ENCODE data around the gene FLNB. TPM values are rescaled to one million over a fixed set of nuclear protein-coding genes. Genes with fewer than 3 reads are reported as not detected.

Gene FLNB
- total RNA-seq, 1 experiment from 2014 or later = 315 TPM

DNA sequence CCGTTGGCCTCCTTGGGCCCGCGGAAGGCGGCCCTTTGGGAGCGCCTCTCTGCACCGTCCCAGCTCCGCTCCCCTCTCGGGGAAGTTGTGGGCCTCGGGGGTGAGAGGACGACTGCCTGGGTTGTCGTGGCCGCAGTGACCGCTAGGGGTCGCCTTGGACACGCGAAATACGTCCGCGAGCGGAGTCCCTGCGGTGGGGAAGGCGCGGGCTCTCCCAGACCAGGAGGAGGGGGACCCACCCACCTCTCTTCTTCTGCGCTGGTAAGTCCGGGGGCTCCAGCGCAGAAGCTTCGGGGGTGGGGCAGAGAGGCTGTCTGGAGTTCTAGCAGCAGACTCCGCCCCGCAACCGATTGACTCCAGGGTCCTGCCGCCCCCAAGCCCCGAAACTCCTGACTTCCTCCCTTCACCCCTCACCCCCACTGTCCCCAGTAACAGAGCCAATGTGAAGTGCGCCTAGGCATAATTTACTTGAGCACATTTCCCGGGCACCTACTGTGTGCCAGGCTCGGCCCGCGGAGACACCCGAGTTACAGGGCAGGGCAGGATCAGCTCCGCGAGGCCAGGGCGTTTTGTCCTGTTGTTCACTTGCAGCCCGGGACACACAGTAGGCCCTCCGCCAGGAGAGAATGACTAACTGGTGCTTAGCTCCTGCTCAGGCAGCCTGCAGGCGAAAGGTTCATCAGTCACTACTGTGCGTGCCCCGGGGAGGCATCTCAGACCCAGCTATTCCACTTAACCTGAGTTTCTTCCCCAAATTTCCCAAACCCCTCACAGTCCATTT is 169.7 kb downstream of the FLNB start:
- peak in 1 of 2 experiments; percentile 53 for DNase-seq
- TF ChIP-seq, protein P1, sequence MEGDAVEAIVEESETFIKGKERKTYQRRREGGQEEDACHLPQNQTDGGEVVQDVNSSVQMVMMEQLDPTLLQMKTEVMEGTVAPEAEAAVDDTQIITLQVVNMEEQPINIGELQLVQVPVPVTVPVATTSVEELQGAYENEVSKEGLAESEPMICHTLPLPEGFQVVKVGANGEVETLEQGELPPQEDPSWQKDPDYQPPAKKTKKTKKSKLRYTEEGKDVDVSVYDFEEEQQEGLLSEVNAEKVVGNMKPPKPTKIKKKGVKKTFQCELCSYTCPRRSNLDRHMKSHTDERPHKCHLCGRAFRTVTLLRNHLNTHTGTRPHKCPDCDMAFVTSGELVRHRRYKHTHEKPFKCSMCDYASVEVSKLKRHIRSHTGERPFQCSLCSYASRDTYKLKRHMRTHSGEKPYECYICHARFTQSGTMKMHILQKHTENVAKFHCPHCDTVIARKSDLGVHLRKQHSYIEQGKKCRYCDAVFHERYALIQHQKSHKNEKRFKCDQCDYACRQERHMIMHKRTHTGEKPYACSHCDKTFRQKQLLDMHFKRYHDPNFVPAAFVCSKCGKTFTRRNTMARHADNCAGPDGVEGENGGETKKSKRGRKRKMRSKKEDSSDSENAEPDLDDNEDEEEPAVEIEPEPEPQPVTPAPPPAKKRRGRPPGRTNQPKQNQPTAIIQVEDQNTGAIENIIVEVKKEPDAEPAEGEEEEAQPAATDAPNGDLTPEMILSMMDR (IDR thresholded peaks at IDR 0.05; ENCODE audit: insufficient read depth in 1 of 2, low read depth in 1 of 2, low read length in 1 of 2, severe bottlenecking in 1 of 2, unreplicated experiment in 1 of 2) = no peak
- peaks cover 40% of the 10 kb centered on the region for H3K4me1 Mint-ChIP-seq (ENCODE audit: low read depth, unreplicated experiment)
- no peaks in the 10 kb centered on the region for H3K9me3 ChIP-seq
- peaks cover 77% of the 10 kb centered on the region for H3K36me3 Mint-ChIP-seq (ENCODE audit: insufficient read depth, unreplicated experiment)
- H3K4me1 ChIP-seq = peaks cover 38% of the 10 kb centered on the region
- intact Hi-C loops (cut with micrococcal nuclease; ENCODE audit: unreplicated experiment) = no loop called here
- no peaks in the 10 kb centered on the region for H3K27me3 Mint-ChIP-seq (ENCODE audit: insufficient read depth, unreplicated experiment)
- H3K27ac Mint-ChIP-seq (ENCODE audit: unreplicated experiment) = peak overlapping the region; percentile 94
- no peaks in the 10 kb centered on the region for H3K27me3 ChIP-seq (replicated peaks; ENCODE audit: control insufficient read depth, insufficient read depth, low read length)
- POLR2A ChIA-PET = no interaction called here
- no peak overlapping the region for H3K4me3 ChIP-seq (ENCODE audit: low read depth, low read length)
- H3K4me3 Mint-ChIP-seq (ENCODE audit: unreplicated experiment) = peak overlapping the region; percentile 8
- no TSS peak for BruUV-seq (replicated peaks)
- H3K36me3 ChIP-seq (ENCODE audit: control insufficient read depth, insufficient read depth, low read length) = no peaks in the 10 kb centered on the region
- CTCF ChIA-PET = no interaction called here
- H3K9me3 Mint-ChIP-seq (ENCODE audit: unreplicated experiment) = no peaks in the 10 kb centered on the region

DNA sequence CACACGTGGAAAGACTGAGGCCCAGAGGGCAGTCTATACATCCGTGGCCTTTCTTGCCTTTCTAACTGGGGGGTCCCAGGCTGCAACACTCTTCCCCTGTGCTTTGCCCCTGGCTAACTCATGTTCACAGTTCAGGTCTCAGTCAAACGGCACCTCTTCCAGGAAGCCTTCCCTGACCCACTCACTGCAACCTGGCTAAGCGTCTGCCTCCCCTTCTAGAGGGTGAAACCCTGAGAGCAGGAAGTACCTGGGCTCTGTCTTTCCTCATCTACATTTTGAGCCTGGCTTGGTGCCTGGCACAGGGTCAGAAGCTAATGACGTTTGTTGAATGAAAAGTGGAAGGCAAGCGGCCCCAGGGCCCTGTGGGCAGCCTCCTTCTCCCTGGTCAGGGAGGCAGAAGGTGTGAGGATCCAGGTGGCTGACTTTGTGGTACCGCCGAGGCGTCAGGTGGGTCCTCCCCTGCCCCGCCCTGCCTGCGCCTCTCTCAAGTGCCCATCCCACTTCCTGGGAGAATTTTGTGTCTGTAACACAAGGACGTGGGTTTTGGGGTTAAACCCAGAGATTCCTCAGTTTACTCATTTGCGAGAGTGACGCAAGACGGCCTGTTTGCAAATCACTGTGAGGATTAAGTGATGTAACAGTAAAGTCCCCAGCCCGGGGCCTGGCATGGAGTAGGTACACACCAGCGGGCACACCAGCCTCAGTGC is 170.5 kb downstream of the FLNB start:
- Mint-ChIP-seq H3K36me3 (ENCODE audit: insufficient read depth, unreplicated experiment) (peaks cover 70% of the 10 kb centered on the region), H3K9me3 (ENCODE audit: unreplicated experiment) (no peaks in the 10 kb centered on the region), H3K27ac (ENCODE audit: unreplicated experiment) (no peak overlapping the region), H3K4me1 (ENCODE audit: low read depth, unreplicated experiment) (peaks cover 34% of the 10 kb centered on the region), H3K27me3 (ENCODE audit: insufficient read depth, unreplicated experiment) (no peaks in the 10 kb centered on the region), H3K4me3 (ENCODE audit: unreplicated experiment) (peak overlapping the region; percentile 8)
- CTCF ChIA-PET = no interaction called here
- no peaks in the 10 kb centered on the region for H3K36me3 ChIP-seq (ENCODE audit: control insufficient read depth, insufficient read depth, low read length)
- intact Hi-C loops (cut with micrococcal nuclease; ENCODE audit: unreplicated experiment) = no loop called here
- DNase-seq = no peak
- H3K9me3 ChIP-seq = no peaks in the 10 kb centered on the region
- H3K4me1 ChIP-seq = peaks cover 31% of the 10 kb centered on the region
- no peak overlapping the region for H3K4me3 ChIP-seq (ENCODE audit: low read depth, low read length)
- POLR2A ChIA-PET = no interaction called here
- TF ChIP-seq, protein P1 (IDR thresholded peaks at IDR 0.05; ENCODE audit: insufficient read depth in 1 of 2, low read depth in 1 of 2, low read length in 1 of 2, severe bottlenecking in 1 of 2, unreplicated experiment in 1 of 2) = no peak
- BruUV-seq (replicated peaks) = no TSS peak
- no peaks in the 10 kb centered on the region for H3K27me3 ChIP-seq (replicated peaks; ENCODE audit: control insufficient read depth, insufficient read depth, low read length)

DNA sequence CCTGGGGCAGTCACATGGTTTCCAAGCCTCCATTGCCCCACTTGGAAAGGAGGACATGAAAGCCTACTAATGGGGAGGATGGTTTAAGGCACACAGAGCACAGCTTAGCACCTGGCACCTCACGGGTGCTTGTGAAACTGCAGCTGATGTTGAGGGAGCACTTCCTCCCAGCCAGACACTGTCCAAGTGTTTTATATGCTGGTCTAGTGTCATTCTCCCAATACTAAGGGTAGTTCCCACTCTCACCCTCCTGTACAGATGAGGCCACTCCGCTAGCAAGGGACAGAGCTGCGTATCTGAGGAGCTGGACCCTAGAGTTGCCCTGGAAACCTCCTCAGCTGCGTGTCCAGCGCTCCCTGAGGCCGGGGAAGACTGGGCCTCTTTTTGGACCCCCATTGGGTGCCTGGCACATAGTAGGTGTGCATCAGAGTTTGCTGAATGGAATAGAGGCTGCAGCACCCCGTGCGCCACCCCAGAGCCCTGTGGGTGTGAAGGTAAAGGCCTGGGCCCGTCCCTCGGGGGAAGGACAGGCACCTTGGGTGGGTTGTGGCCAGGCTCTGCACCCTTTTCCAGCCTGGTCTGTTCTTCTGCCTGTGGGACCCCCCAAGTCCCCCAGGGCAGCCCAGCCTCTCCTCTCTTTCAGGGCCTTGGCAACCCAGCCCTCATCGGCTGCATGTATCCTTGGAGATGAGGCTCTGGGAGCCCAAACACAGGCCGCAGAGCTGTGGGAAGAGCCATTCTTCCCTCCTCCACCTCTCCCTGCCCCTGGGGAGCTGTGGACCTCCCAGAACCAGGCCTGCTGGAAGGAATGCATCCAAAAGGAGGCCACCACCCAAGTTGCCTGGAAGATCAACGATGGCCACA is 171.2 kb downstream of the FLNB start:
- TF ChIP-seq, protein P1 (IDR thresholded peaks at IDR 0.05; ENCODE audit: insufficient read depth in 1 of 2, low read depth in 1 of 2, low read length in 1 of 2, severe bottlenecking in 1 of 2, unreplicated experiment in 1 of 2) = no peak
- BruUV-seq (replicated peaks) = no TSS peak
- Histone ChIP-seq H3K36me3 (ENCODE audit: control insufficient read depth, insufficient read depth, low read length) (no peaks in the 10 kb centered on the region), H3K9me3 (no peaks in the 10 kb centered on the region), H3K4me3 (ENCODE audit: low read depth, low read length) (no peak overlapping the region), H3K4me1 (peaks cover 23% of the 10 kb centered on the region), H3K27me3 (replicated peaks; ENCODE audit: control insufficient read depth, insufficient read depth, low read length) (no peaks in the 10 kb centered on the region)
- H3K4me1 Mint-ChIP-seq (ENCODE audit: low read depth, unreplicated experiment) = peaks cover 29% of the 10 kb centered on the region
- no peaks in the 10 kb centered on the region for H3K9me3 Mint-ChIP-seq (ENCODE audit: unreplicated experiment)
- intact Hi-C loops (cut with micrococcal nuclease; ENCODE audit: unreplicated experiment) = no loop called here
- ChIA-PET POLR2A (no interaction called here), CTCF (interaction anchor here (1.0 kb wide), 1 partner anchor 8 kb away, joined by 3 read pairs; no protein-coding TSS in a partner anchor)
- DNase-seq = no peak
- H3K4me3 Mint-ChIP-seq (ENCODE audit: unreplicated experiment) = no peak overlapping the region
- H3K27ac Mint-ChIP-seq (ENCODE audit: unreplicated experiment) = peak overlapping the region; percentile 59
- H3K27me3 Mint-ChIP-seq (ENCODE audit: insufficient read depth, unreplicated experiment) = no peaks in the 10 kb centered on the region
- peaks cover 62% of the 10 kb centered on the region for H3K36me3 Mint-ChIP-seq (ENCODE audit: insufficient read depth, unreplicated experiment)

Measured in Caco-2 (cell line).